Loucy (cell line): ENCODE data around the gene DHX29.

Experiments
- H2AFZ ChIP-seq: fragments of 200-600 bp; sonication (generic); 2 replicates; pipeline ENCODE4 v1.6.0; 2016; ENCODE audit warnings: antibody characterized with exemption, mild to moderate bottlenecking, low read length, moderate library complexity
- H3F3A ChIP-seq: fragments of 200-600 bp; 2 replicates; pipeline ENCODE4 v1.6.0; 2016; ENCODE audit warnings: antibody characterized with exemption, low read depth, mild to moderate bottlenecking
- H3K27me3 ChIP-seq: fragments of 200-600 bp; sonication (generic); 2 replicates; pipeline ENCODE4 v1.6.1; 2014; ENCODE audit warnings: low read length, mild to moderate bottlenecking; ENCODE audit not compliant: insufficient read depth, poor library complexity, severe bottlenecking
- H3K36me3 ChIP-seq: fragments of 200-600 bp; sonication (generic); 2 replicates; pipeline ENCODE4 v1.6.1; 2016; ENCODE audit warnings: low read length; ENCODE audit not compliant: insufficient read depth
- H3K4me1 ChIP-seq: fragments of 200-600 bp; sonication (generic); 2 replicates; pipeline ENCODE4 v1.5.1; 2014; ENCODE audit warnings: low read length, mild to moderate bottlenecking; ENCODE audit not compliant: insufficient read depth, poor library complexity, severe bottlenecking
- H3K4me2 ChIP-seq: fragments of 200-600 bp; sonication (generic); 2 replicates; pipeline ENCODE4 v1.6.0; 2014; ENCODE audit warnings: antibody characterized with exemption, low read length, low read depth, mild to moderate bottlenecking; ENCODE audit not compliant: poor library complexity, severe bottlenecking
- H3K4me3 ChIP-seq: fragments of 200-600 bp; sonication (generic); 2 replicates; pipeline ENCODE4 v1.5.1; 2014; ENCODE audit warnings: low read length, mild to moderate bottlenecking, mixed read lengths; ENCODE audit not compliant: poor library complexity, severe bottlenecking
- H3K79me2 ChIP-seq: fragments of 200-600 bp; sonication (generic); 2 replicates; pipeline ENCODE4 v1.6.1; 2014; ENCODE audit warnings: low read length; ENCODE audit not compliant: insufficient read depth
- H3K9ac ChIP-seq: fragments of 200-600 bp; sonication (generic); 2 replicates; pipeline ENCODE4 v1.6.0; 2014; ENCODE audit warnings: mild to moderate bottlenecking, low read depth, low read length, moderate library complexity; ENCODE audit not compliant: poor library complexity, severe bottlenecking
- H3K9me2 ChIP-seq: fragments of 200-600 bp; sonication (generic); replicated peaks from 2 replicates; pipeline ENCODE4 v1.6.1; 2016; ENCODE audit warnings: low read depth, low read length, mixed read lengths
- H3K9me3 ChIP-seq: fragments of 200-600 bp; sonication (generic); 2 replicates; pipeline ENCODE4 v1.6.1; 2014; ENCODE audit warnings: mild to moderate bottlenecking, antibody characterized with exemption, low read length, low read depth; ENCODE audit not compliant: insufficient read depth
- H4K20me1 ChIP-seq: fragments of 200-600 bp; sonication (generic); 2 replicates; pipeline ENCODE4 v1.6.0; 2014; ENCODE audit warnings: antibody characterized with exemption, low read length, mild to moderate bottlenecking; ENCODE audit not compliant: insufficient read depth, poor library complexity, severe bottlenecking
- EZH2phosphoT487 ChIP-seq: fragments of 200-600 bp; IDR thresholded peaks from 2 replicates; pipeline ENCODE4 v1.6.1; 2018; ENCODE audit warnings: antibody characterized with exemption, mild to moderate bottlenecking, moderate library complexity, borderline replicate concordance
- TF ChIP-seq, protein P1 (sequence below): fragments of 200-600 bp; sonication (generic); conservative IDR thresholded peaks from 2 replicates; pipeline ENCODE4 v1.5.1; 2014; ENCODE audit warnings: mild to moderate bottlenecking, antibody characterized with exemption, low read length

The DHX29 gene

DNA sequence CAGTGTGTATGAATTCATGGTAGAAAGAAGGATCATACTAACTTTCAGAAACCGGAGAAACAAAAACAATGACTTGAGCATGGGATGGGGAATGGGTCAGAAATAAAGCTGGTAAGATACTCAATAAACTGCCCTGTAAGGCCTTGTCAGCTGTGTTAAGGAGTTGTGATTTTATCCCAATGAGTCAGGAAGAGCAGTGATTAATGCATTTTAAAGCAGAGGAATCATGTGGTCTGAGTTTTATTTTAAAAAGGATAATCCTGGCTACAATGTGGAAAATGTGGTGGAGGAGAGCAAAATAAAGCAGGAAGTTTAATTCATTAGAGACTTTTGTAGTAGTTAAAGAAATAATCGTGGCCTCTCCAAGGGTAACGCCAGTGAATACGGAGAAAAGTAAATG lies 28.7 kb downstream of the DHX29 start:
- Histone ChIP-seq H3K27me3 (no peaks in the 10 kb centered on the region), H4K20me1 (no peaks in the 10 kb centered on the region), H2AFZ (no peak overlapping the region), H3K9ac (no peak overlapping the region), H3K9me3 (no peaks in the 10 kb centered on the region), H3K36me3 (peaks cover 42% of the 10 kb centered on the region; the same call in 1 of the 2 replicates), H3F3A (no peaks in the 10 kb centered on the region), H3K4me3 (no peak overlapping the region), H3K4me2 (no peak overlapping the region), H3K9me2 (no peaks in the 10 kb centered on the region), H3K79me2 (no peaks in the 10 kb centered on the region), H3K4me1 (no peaks in the 10 kb centered on the region)
- no peak for TF ChIP-seq EZH2phosphoT487
- TF ChIP-seq, protein P1, sequence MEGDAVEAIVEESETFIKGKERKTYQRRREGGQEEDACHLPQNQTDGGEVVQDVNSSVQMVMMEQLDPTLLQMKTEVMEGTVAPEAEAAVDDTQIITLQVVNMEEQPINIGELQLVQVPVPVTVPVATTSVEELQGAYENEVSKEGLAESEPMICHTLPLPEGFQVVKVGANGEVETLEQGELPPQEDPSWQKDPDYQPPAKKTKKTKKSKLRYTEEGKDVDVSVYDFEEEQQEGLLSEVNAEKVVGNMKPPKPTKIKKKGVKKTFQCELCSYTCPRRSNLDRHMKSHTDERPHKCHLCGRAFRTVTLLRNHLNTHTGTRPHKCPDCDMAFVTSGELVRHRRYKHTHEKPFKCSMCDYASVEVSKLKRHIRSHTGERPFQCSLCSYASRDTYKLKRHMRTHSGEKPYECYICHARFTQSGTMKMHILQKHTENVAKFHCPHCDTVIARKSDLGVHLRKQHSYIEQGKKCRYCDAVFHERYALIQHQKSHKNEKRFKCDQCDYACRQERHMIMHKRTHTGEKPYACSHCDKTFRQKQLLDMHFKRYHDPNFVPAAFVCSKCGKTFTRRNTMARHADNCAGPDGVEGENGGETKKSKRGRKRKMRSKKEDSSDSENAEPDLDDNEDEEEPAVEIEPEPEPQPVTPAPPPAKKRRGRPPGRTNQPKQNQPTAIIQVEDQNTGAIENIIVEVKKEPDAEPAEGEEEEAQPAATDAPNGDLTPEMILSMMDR: no peak

DNA sequence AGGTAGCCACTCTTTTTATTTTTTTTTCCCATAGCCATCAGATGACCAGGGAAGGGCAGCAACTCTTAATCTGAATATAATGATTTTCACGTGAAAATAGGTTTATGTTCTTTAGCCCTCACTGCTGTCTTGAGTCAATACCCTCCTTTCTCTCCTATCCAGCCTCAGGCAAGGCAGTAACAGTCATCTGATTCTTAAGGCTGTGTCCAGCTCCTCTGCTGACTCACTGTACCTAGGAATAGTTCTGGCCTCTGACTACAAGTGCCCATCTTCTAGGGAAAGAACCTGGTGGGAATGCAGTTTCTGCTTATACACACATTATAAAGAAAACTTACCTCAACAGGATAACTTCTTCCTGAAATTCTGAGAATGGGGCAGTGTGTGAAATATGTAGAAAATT lies 30.7 kb downstream of the DHX29 start:
- no peaks in the 10 kb centered on the region for H3K9me3 ChIP-seq
- no peak overlapping the region for H3K9ac ChIP-seq
- peaks cover 43% of the 10 kb centered on the region; the same call in 1 of the 2 replicates for H3K36me3 ChIP-seq
- H2AFZ ChIP-seq: no peak overlapping the region
- no peaks in the 10 kb centered on the region for H3K79me2 ChIP-seq
- no peaks in the 10 kb centered on the region for H3K27me3 ChIP-seq
- no peaks in the 10 kb centered on the region for H4K20me1 ChIP-seq
- no peaks in the 10 kb centered on the region for H3K4me1 ChIP-seq
- no peak overlapping the region for H3K4me3 ChIP-seq
- no peak overlapping the region for H3K4me2 ChIP-seq
- H3F3A ChIP-seq: no peaks in the 10 kb centered on the region
- no peak for TF ChIP-seq EZH2phosphoT487
- TF ChIP-seq, protein P1: no peak
- no peaks in the 10 kb centered on the region for H3K9me2 ChIP-seq

DNA sequence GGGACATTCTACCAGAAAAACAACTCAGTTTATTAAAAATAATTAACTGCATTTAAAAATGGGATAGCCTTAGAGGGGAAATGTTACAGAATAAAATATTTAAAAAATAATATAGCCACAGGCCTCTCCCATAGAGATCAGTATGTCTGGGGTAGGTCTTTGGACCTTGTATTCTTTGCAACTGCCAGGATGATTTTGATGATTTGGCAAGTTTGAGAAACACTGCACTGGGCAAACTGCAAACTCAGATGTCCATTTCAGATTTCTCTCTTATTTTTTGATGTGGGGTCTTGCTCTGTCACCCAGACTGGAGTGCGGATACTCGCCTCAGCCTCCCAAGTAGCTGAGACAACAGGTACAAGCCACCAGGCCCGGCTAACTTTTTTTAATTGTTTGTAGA lies 49.2 kb downstream of the DHX29 start:
- TF ChIP-seq EZH2phosphoT487: no peak
- H2AFZ ChIP-seq: no peak overlapping the region
- no peak overlapping the region for H3K9ac ChIP-seq
- peaks cover 42% of the 10 kb centered on the region for H3K36me3 ChIP-seq
- H3F3A ChIP-seq: no peaks in the 10 kb centered on the region
- no peak overlapping the region for H3K4me2 ChIP-seq
- H4K20me1 ChIP-seq: no peaks in the 10 kb centered on the region
- no peak overlapping the region for H3K4me3 ChIP-seq
- no peaks in the 10 kb centered on the region for H3K9me2 ChIP-seq
- no peaks in the 10 kb centered on the region for H3K79me2 ChIP-seq
- H3K27me3 ChIP-seq: no peaks in the 10 kb centered on the region
- H3K4me1 ChIP-seq: no peaks in the 10 kb centered on the region
- no peaks in the 10 kb centered on the region for H3K9me3 ChIP-seq

DNA sequence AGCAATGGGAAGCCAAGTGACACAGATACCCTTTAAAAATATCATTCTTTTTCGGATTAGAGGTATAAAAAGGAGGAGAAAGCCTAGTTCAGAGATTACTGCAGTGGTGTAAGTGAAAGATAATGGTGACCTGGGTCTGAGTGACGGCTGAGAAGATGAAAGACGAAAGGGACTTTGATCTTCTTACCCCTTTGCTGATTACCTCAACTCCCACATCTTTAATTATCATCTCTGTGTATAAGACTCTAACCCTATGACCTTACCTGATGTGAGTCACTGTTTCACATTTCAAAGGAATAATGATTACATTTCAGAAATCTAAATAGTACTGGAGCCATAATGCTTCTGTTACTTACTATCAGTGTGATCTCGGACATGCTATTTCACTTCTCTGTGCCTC lies 52.7 kb downstream of the DHX29 start:
- Histone ChIP-seq H3K4me1 (peaks cover 10% of the 10 kb centered on the region), H3K4me3 (no peak overlapping the region), H4K20me1 (no peaks in the 10 kb centered on the region), H3K9ac (no peak overlapping the region), H3K9me2 (no peaks in the 10 kb centered on the region), H3F3A (no peaks in the 10 kb centered on the region), H3K27me3 (no peaks in the 10 kb centered on the region), H3K4me2 (no peak overlapping the region), H3K36me3 (peaks cover 38% of the 10 kb centered on the region), H3K79me2 (no peaks in the 10 kb centered on the region), H2AFZ (no peak overlapping the region), H3K9me3 (no peaks in the 10 kb centered on the region)
- TF ChIP-seq EZH2phosphoT487: no peak
- TF ChIP-seq, protein P1: no peak
